Measurements from ENCODE around the gene PDPN. TPM values are rescaled to one million over a fixed set of nuclear protein-coding genes. Genes with fewer than 3 reads are reported as not detected.

Gene PDPN
- total and polyA plus RNA-seq, 2 experiments from 2014 or later = 67.3 to 82.8 TPM

DNA sequence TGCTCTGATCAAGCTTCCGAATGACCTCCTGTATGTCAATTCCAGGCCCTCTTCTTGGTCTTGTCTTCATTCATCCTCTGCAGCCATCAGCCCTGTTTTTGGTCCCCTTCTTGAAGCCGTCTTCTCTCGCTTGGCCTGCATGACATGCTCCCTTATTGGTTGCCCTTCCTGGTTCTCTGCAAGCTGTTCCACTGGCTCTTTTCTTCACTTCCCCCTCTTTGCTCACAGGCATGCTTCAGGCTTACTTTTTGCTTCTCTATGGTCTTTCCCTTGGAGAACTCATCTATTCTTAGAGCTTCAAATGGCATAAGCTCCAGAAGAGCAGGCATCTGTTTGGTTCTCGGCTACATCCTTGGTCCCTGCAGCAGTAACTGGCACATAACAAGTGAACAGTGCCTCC, 38.8 kb downstream of the PDPN start:
- no peaks in the 10 kb centered on the region for H3K9me3 Mint-ChIP-seq
- ATAC-seq (no peak), DNase-seq (ENCODE audit: low spot score) (no peak)
- no peaks in the 10 kb centered on the region for H3K36me3 ChIP-seq (ENCODE audit: insufficient read depth)
- no peaks in the 10 kb centered on the region for H3K9me2 ChIP-seq (ENCODE audit: insufficient read depth)
- H2AFZ ChIP-seq = no peak overlapping the region
- no peaks in the 10 kb centered on the region for H3K27me3 ChIP-seq (ENCODE audit: insufficient read depth)
- no peaks in the 10 kb centered on the region for H4K20me1 ChIP-seq (replicated peaks; ENCODE audit: insufficient read depth)
- no peaks in the 10 kb centered on the region for H3F3A ChIP-seq (replicated peaks; ENCODE audit: low read depth)
- H3K4me3 Mint-ChIP-seq = no peak overlapping the region
- no peak overlapping the region for H3K4me3 ChIP-seq
- no peak overlapping the region for H3K27ac ChIP-seq (ENCODE audit: low read depth)
- H3K79me2 ChIP-seq (replicated peaks; ENCODE audit: insufficient read depth) = no peaks in the 10 kb centered on the region
- H3K36me3 Mint-ChIP-seq (ENCODE audit: low read depth) = peaks cover 8% of the 10 kb centered on the region; the same call in 2 of the 3 replicates
- TF ChIP-seq, protein P1, sequence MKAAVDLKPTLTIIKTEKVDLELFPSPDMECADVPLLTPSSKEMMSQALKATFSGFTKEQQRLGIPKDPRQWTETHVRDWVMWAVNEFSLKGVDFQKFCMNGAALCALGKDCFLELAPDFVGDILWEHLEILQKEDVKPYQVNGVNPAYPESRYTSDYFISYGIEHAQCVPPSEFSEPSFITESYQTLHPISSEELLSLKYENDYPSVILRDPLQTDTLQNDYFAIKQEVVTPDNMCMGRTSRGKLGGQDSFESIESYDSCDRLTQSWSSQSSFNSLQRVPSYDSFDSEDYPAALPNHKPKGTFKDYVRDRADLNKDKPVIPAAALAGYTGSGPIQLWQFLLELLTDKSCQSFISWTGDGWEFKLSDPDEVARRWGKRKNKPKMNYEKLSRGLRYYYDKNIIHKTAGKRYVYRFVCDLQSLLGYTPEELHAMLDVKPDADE (IDR thresholded peaks at IDR 0.05) = no peak
- TF ChIP-seq, protein P2, sequence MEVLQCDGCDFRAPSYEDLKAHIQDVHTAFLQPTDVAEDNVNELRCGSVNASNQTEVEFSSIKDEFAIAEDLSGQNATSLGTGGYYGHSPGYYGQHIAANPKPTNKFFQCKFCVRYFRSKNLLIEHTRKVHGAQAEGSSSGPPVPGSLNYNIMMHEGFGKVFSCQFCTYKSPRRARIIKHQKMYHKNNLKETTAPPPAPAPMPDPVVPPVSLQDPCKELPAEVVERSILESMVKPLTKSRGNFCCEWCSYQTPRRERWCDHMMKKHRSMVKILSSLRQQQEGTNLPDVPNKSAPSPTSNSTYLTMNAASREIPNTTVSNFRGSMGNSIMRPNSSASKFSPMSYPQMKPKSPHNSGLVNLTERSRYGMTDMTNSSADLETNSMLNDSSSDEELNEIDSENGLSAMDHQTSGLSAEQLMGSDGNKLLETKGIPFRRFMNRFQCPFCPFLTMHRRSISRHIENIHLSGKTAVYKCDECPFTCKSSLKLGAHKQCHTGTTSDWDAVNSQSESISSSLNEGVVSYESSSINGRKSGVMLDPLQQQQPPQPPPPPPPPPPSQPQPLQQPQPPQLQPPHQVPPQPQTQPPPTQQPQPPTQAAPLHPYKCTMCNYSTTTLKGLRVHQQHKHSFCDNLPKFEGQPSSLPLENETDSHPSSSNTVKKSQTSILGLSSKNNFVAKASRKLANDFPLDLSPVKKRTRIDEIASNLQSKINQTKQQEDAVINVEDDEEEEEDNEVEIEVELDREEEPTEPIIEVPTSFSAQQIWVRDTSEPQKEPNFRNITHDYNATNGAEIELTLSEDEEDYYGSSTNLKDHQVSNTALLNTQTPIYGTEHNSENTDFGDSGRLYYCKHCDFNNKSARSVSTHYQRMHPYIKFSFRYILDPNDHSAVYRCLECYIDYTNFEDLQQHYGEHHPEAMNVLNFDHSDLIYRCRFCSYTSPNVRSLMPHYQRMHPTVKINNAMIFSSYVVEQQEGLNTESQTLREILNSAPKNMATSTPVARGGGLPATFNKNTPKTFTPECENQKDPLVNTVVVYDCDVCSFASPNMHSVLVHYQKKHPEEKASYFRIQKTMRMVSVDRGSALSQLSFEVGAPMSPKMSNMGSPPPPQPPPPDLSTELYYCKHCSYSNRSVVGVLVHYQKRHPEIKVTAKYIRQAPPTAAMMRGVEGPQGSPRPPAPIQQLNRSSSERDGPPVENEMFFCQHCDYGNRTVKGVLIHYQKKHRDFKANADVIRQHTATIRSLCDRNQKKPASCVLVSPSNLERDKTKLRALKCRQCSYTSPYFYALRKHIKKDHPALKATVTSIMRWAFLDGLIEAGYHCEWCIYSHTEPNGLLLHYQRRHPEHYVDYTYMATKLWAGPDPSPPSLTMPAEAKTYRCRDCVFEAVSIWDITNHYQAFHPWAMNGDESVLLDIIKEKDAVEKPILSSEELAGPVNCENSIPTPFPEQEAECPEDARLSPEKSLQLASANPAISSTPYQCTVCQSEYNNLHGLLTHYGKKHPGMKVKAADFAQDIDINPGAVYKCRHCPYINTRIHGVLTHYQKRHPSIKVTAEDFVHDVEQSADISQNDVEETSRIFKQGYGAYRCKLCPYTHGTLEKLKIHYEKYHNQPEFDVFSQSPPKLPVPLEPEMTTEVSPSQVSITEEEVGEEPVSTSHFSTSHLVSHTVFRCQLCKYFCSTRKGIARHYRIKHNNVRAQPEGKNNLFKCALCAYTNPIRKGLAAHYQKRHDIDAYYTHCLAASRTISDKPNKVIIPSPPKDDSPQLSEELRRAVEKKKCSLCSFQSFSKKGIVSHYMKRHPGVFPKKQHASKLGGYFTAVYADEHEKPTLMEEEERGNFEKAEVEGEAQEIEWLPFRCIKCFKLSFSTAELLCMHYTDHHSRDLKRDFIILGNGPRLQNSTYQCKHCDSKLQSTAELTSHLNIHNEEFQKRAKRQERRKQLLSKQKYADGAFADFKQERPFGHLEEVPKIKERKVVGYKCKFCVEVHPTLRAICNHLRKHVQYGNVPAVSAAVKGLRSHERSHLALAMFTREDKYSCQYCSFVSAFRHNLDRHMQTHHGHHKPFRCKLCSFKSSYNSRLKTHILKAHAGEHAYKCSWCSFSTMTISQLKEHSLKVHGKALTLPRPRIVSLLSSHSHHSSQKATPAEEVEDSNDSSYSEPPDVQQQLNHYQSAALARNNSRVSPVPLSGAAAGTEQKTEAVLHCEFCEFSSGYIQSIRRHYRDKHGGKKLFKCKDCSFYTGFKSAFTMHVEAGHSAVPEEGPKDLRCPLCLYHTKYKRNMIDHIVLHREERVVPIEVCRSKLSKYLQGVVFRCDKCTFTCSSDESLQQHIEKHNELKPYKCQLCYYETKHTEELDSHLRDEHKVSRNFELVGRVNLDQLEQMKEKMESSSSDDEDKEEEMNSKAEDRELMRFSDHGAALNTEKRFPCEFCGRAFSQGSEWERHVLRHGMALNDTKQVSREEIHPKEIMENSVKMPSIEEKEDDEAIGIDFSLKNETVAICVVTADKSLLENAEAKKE (CRISPR knock-in tag; IDR thresholded peaks at IDR 0.05) = no peak
- TF ChIP-seq, protein P3, sequence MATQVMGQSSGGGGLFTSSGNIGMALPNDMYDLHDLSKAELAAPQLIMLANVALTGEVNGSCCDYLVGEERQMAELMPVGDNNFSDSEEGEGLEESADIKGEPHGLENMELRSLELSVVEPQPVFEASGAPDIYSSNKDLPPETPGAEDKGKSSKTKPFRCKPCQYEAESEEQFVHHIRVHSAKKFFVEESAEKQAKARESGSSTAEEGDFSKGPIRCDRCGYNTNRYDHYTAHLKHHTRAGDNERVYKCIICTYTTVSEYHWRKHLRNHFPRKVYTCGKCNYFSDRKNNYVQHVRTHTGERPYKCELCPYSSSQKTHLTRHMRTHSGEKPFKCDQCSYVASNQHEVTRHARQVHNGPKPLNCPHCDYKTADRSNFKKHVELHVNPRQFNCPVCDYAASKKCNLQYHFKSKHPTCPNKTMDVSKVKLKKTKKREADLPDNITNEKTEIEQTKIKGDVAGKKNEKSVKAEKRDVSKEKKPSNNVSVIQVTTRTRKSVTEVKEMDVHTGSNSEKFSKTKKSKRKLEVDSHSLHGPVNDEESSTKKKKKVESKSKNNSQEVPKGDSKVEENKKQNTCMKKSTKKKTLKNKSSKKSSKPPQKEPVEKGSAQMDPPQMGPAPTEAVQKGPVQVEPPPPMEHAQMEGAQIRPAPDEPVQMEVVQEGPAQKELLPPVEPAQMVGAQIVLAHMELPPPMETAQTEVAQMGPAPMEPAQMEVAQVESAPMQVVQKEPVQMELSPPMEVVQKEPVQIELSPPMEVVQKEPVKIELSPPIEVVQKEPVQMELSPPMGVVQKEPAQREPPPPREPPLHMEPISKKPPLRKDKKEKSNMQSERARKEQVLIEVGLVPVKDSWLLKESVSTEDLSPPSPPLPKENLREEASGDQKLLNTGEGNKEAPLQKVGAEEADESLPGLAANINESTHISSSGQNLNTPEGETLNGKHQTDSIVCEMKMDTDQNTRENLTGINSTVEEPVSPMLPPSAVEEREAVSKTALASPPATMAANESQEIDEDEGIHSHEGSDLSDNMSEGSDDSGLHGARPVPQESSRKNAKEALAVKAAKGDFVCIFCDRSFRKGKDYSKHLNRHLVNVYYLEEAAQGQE (IDR thresholded peaks at IDR 0.05; ENCODE audit: unreplicated experiment) = no peak
- no peak for TF ChIP-seq JUNB (IDR thresholded peaks at IDR 0.05; ENCODE audit: unreplicated experiment)
- no peak for TF ChIP-seq ZNF331 (CRISPR knock-in tag; IDR thresholded peaks at IDR 0.05; ENCODE audit: low read depth)
- TF ChIP-seq EZH2 (IDR thresholded peaks at IDR 0.05; ENCODE audit: low read depth, unreplicated experiment) = no peak
- no peak for TF ChIP-seq STAT1 (IDR thresholded peaks at IDR 0.05; ENCODE audit: unreplicated experiment)
- TF ChIP-seq ZNF114 (CRISPR knock-in tag; IDR thresholded peaks at IDR 0.05) = no peak
- TF ChIP-seq, protein P4, sequence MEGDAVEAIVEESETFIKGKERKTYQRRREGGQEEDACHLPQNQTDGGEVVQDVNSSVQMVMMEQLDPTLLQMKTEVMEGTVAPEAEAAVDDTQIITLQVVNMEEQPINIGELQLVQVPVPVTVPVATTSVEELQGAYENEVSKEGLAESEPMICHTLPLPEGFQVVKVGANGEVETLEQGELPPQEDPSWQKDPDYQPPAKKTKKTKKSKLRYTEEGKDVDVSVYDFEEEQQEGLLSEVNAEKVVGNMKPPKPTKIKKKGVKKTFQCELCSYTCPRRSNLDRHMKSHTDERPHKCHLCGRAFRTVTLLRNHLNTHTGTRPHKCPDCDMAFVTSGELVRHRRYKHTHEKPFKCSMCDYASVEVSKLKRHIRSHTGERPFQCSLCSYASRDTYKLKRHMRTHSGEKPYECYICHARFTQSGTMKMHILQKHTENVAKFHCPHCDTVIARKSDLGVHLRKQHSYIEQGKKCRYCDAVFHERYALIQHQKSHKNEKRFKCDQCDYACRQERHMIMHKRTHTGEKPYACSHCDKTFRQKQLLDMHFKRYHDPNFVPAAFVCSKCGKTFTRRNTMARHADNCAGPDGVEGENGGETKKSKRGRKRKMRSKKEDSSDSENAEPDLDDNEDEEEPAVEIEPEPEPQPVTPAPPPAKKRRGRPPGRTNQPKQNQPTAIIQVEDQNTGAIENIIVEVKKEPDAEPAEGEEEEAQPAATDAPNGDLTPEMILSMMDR (conservative IDR thresholded peaks at IDR 0.05; ENCODE audit: low read depth in 2 of 2) = no peak
- TF ChIP-seq NANOG (IDR thresholded peaks at IDR 0.05; ENCODE audit: borderline replicate concordance) = no peak
- no peak for TF ChIP-seq EZH2phosphoT487 (IDR thresholded peaks at IDR 0.05; ENCODE audit: unreplicated experiment)
- no peak for TF ChIP-seq CREB1 (CRISPR knock-in tag; IDR thresholded peaks at IDR 0.05; ENCODE audit: low read depth)
- no peak for TF ChIP-seq POLR2AphosphoS5 (IDR thresholded peaks at IDR 0.05; ENCODE audit: low read depth)
- peaks cover 11% of the 10 kb centered on the region for H3K4me1 Mint-ChIP-seq
- H3K27me3 Mint-ChIP-seq (ENCODE audit: insufficient read depth, low read depth, poor library complexity) = peaks cover 19% of the 10 kb centered on the region
- H3K4me1 ChIP-seq (ENCODE audit: insufficient read depth) = peaks cover 12% of the 10 kb centered on the region
- no peak overlapping the region for H3K27ac Mint-ChIP-seq
- no peak overlapping the region for H3K4me2 ChIP-seq

Measured in GM23338 (cell line).